Pancreas (tissue), 10 donors: ENCODE measurements around the gene HOXA3. TPM values are rescaled to one million over a fixed set of nuclear protein-coding genes. Genes with fewer than 3 reads are reported as not detected.

ENCODE experiments used
- ATAC-seq, 4 donors: fragments of 200-7000 bp; cut with Tn5 transposase; one replicate each; pipeline versions ENCODE4 v1.8.0 to v1.9.1; 2020; ENCODE audit warnings: mild to moderate bottlenecking in 4 of 4, moderate library complexity in 4 of 4
- DNase-seq, 6 donors: peaks; one replicate each; pipeline ENCODE4 v3.0.0-alpha.2; 2020
- FAIRE-seq: peaks from 2 replicates; lab custom pipeline; 2012; peaks lifted over from hg19 to GRCh38; lab: Jason Lieb, UNC
- H3K27ac ChIP-seq, 4 donors: fragments of 200-600 bp; sonication (generic); 1 replicate in 3 of 4; 2 replicates in 1 of 4; pipeline versions ENCODE4 v1.5.0 to v1.8.0; 2020
- H3K27me3 ChIP-seq, 4 donors: fragments of 200-600 bp; one replicate each; pipeline ENCODE4 v1.8.0; 2021
- H3K36me3 ChIP-seq, 3 donors: fragments of 200-600 bp; sonication (generic) in 1 of 3; one replicate each; pipeline versions ENCODE4 v1.5.0 to v1.8.0; 2020 to 2021
- H3K4me1 ChIP-seq, 3 donors: fragments of 200-600 bp; one replicate each; pipeline ENCODE4 v1.8.0; 2021
- H3K4me3 ChIP-seq, 4 donors: fragments of 200-600 bp; sonication (generic) in 2 of 4; one replicate each; pipeline versions ENCODE4 v1.5.0 to v1.8.0; 2020 to 2021
- H3K9me3 ChIP-seq, 4 donors: fragments of 200-600 bp; one replicate each; pipeline ENCODE4 v1.8.0; 2021
- WGBS, 2 donors: extraction: QIAGEN DNeasy Blood & Tissue Kit; methylation state at CpG; one replicate each; pipeline ENCODE4 v1.1.7; 2013; 5-methylcytosine and 5-hydroxymethylcytosine counted together
- intact Hi-C, 3 donors: fragments of 100-400 bp; cut with DNase I; formaldehyde crosslinking; loops; one replicate each; pipeline versions ENCODE4 v1.11.1 to v1.14.2; 2022
- polyA plus RNA-seq, 2 donors: library from polyadenylated mRNA; stranded (reverse); fragments of 200-250 nt; gene quantifications; one replicate each; pipeline ENCODE4 v1.2.3, GENCODE V29; 2013
- total RNA-seq, 6 donors: library from RNA; stranded (reverse); fragmentation: NEBNext Ultra II Directional in 4 of 6; extraction: Animal tissue kit (Norgen Biotek cat#: 25700) in 4 of 6; gene quantifications; one replicate each; pipeline versions ENCODE4 v1.2.1 to v1.2.4, GENCODE V29; 2021 to 2023
- TF ChIP-seq, protein P1 (sequence below), 4 donors: fragments of 200-600 bp; sonication (generic) in 3 of 4; IDR thresholded peaks; one replicate each; pipeline versions ENCODE4 v1.5.0 to v1.8.0; 2021; ENCODE audit warnings: antibody characterized with exemption in 4 of 4
- donor health status: healthy with polysubstance abuse.
- donor health status: DM: no; HTN: no; CAD: no; lungs with moderate emphysema.
- donor health status: DM: no; HTN: no; CAD: no.
- donor health status: control.
- donor health status: control.
- donor health status: Bipolar disorder and iron deficiency.
- donor health status: DM: yes; HTN: yes; CAD: no.
- donor health status: DM: no; HTN: no; CAD: no.
- donor health status: DM: no; HTN: no; CAD: no.
- donor health status: DM: yes; HTN: yes; CAD: no.

HOXA3 gene
- total and polyA plus RNA-seq, 8 donors, result 0.13 to 1.9 (median 0.43) TPM; not detected in 1

DNA sequence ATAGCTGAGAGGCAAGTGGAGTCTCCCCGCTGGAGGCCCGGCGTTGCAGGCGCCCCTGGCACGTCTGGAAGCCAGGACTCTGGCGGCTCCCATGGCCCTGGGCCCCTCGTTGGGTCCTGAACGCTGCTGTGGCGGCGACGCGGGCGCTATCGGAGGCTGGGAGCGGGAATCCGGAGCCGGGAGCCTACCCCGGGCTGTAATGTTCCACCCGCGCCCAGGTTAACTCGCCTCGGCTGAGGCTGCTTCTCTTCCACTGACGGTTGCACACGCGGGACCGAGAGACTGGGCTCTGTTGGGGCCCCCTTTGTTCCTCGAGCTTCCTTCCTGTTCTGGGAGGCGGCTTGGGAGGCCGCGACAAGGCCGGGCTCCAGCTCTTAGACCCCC, 7.6 kb downstream of the HOXA3 start:
- FAIRE-seq (no peak), ATAC-seq (no peak), DNase-seq (peak in 2 of 6 donors; percentile 55 to 60)
- no peaks in the 10 kb centered on the region for H3K9me3 ChIP-seq
- no peak overlapping the region for H3K4me3 ChIP-seq
- intact Hi-C loops, result no loop called here
- 14 to 25% methylated on average over 30 to 31 of the region's 31 CpGs for WGBS, 2 donors
- TF ChIP-seq, protein P1, sequence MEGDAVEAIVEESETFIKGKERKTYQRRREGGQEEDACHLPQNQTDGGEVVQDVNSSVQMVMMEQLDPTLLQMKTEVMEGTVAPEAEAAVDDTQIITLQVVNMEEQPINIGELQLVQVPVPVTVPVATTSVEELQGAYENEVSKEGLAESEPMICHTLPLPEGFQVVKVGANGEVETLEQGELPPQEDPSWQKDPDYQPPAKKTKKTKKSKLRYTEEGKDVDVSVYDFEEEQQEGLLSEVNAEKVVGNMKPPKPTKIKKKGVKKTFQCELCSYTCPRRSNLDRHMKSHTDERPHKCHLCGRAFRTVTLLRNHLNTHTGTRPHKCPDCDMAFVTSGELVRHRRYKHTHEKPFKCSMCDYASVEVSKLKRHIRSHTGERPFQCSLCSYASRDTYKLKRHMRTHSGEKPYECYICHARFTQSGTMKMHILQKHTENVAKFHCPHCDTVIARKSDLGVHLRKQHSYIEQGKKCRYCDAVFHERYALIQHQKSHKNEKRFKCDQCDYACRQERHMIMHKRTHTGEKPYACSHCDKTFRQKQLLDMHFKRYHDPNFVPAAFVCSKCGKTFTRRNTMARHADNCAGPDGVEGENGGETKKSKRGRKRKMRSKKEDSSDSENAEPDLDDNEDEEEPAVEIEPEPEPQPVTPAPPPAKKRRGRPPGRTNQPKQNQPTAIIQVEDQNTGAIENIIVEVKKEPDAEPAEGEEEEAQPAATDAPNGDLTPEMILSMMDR (IDR thresholded peaks at IDR 0.05), result no peak
- peaks cover 14 to 81% (median 29%) of the 10 kb centered on the region in 4 donors for H3K27me3 ChIP-seq
- H3K4me1 ChIP-seq, result peaks cover 0 to 5% (median 4%) of the 10 kb centered on the region in 3 donors
- no peaks in the 10 kb centered on the region for H3K36me3 ChIP-seq
- H3K27ac ChIP-seq, result no peak overlapping the region

DNA sequence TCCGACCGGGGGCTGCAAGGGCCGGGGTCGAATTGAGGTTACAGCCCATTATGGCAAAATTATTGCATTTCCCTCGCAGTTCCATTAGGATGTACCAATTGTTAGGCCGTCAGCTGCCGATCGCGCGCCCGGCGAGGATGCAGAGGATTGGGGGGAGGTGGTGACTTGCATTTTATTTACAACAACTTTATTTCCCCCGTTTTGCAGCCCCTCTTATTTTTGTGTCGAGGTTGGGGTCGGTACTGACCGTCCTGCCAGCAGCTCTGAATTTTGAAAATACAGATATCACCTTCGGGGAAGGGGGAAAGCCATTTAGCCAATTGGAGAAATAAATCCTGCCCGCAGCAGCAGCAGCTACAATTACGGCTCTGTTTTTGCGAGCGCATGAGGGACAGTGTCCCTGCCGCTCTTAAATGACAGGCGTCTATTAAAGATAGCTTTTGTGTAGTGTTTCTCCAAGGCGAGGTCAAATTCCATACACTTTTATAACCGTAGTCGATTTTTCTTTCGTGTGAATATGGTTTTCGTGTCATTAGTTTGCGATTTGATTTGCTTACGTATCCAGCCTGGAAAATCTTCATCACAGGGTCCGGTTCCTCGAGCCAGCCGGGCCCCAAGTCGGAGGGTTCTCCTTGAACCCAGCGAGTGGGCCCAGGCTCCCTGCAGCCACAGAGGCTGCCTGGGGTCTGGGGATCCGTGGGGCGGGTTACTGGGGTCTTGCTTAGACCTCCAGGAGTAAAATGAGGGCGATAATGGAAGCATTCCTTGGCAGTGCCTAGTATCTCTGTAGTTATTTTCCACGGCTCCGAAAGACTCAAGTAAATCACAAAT, 8.2 kb downstream of the HOXA3 start:
- intact Hi-C loops, result no loop called here
- peak in 1 of 6 donors; percentile 43 for DNase-seq

DNA sequence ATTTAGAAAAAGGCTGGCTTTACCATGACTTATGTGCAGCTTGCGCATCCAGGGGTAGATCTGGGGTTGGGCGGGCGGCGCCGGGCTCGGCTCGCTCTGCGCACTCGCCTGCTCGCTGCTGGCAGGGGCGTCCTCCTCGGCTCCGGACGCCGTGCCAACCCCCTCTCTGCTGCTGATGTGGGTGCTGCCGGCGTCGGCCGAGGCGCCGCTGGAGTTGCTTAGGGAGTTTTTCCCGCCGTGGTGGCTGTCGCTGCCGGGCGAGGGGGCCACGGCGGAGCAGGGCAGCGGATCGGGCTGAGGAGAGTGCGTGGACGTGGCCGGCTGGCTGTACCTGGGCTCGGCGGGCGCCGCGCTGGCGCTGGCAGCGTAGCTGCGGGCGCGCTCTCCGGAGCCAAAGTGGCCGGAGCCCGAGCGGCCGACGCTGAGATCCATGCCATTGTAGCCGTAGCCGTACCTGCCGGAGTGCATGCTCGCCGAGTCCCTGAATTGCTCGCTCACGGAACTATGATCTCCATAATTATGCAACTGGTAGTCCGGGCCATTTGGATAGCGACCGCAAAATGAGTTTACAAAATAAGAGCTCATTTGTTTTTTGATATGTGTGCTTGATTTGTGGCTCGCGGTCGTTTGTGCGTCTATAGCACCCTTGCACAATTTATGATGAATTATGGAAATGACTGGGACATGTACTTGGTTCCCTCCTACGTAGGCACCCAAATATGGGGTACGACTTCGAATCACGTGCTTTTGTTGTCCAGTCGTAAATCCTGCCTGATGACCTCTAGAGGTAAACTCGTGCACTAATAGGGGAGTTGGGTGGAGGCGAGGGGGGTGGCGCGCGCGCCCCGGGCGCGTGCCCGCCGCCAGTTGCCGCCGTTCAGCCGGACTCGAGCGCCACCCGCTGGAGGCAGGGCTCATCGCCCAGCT, 9.1 kb downstream of the HOXA3 start, which contains the start of gene HOXA5:
Gene HOXA5 (minus strand): TSS at position 659 of the 927 bp plus-strand sequence. CDS start 74 bp downstream, at position 585.
- TF ChIP-seq, protein P1 (IDR thresholded peaks at IDR 0.05), result peak in 2 of 4 donors; percentile 12 to 25
- 10 to 12% methylated on average over 72 to 86 of the region's 86 CpGs for WGBS, 2 donors
- peak within 1 kb of the TSS; percentile 4 to 36 (median 20) for H3K4me3 ChIP-seq
- peak within 1 kb of the TSS in 2 of 4 donors; percentile 50 to 66 for H3K27ac ChIP-seq
- DNase-seq (peak in 2 of 6 donors; percentile 61 to 64), ATAC-seq (peak in 3 of 4 donors; percentile 62 to 70 (median 67)), FAIRE-seq (no peak)
- H3K27me3 ChIP-seq, result peaks cover 11 to 87% (median 30%) of the 10 kb centered on the region in 4 donors
- H3K9me3 ChIP-seq, result no peaks in the 10 kb centered on the region
- intact Hi-C loops, result no loop called here
- peaks cover 0 to 5% (median 4%) of the 10 kb centered on the region in 3 donors for H3K4me1 ChIP-seq
- no peaks in the 10 kb centered on the region for H3K36me3 ChIP-seq

More for the DNA sequence above, 8.2 kb downstream of the HOXA3 start:
- TF ChIP-seq, protein P1 (IDR thresholded peaks at IDR 0.05), result no peak
- 21% methylated on average over 40 of the region's 40 CpGs for WGBS, 2 donors
- peaks cover 14 to 86% (median 30%) of the 10 kb centered on the region in 4 donors for H3K27me3 ChIP-seq
- H3K36me3 ChIP-seq, result no peaks in the 10 kb centered on the region
- peaks cover 0 to 5% (median 4%) of the 10 kb centered on the region in 3 donors for H3K4me1 ChIP-seq
- peak overlapping the region in 1 of 4 donors; percentile 36 for H3K4me3 ChIP-seq
- FAIRE-seq, result no peak
- no peak for ATAC-seq
- H3K9me3 ChIP-seq, result no peaks in the 10 kb centered on the region
- H3K27ac ChIP-seq, result no peak overlapping the region

DNA sequence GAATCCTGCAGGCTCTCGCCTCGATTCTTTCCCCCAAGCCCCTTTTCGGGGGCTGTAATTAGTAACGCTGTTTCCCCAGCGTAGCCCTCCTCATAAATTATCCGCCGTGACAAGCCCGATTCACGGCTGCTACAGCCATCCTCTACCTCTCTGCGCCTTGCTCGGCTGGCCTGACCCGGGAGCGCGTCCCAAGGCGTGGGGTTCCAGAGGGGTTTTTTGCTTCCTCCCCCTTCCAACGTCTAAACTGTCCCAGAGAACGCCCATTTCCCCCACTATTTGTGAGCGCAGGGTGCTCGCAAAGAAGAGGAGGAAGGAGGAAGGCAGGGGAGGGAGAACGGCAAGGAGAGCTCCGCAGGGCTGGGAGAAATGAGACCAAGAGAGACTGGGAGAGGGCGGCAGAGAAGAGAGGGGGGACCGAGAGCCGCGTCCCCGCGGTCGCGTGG, 9.8 kb downstream of the HOXA3 start:
- FAIRE-seq, result no peak
- WGBS, 2 donors, result 3 to 11% methylated on average over 29 of the region's 29 CpGs
- Histone ChIP-seq H3K4me3 (peak overlapping the region in 3 of 4 donors; percentile 4 to 36 (median 25)), H3K27me3 (peaks cover 5 to 87% (median 30%) of the 10 kb centered on the region in 4 donors), H3K9me3 (no peaks in the 10 kb centered on the region), H3K36me3 (no peaks in the 10 kb centered on the region), H3K27ac (peak overlapping the region in 2 of 4 donors; percentile 50 to 66), H3K4me1 (peaks cover 0 to 4% (median 3%) of the 10 kb centered on the region in 3 donors)
- TF ChIP-seq, protein P1 (IDR thresholded peaks at IDR 0.05), result no peak
- intact Hi-C loops, result no loop called here
- DNase-seq, result peak in 1 of 6 donors; percentile 25
- peak in 2 of 4 donors; percentile 5 to 12 for ATAC-seq
